GM13977 (cell line): ENCODE measurements around the gene FDXR.
A peak's percentile ranks its signal among the peaks of the same experiment; 100 is the strongest.

Experiments
- DNase-seq: peaks from one replicate; pipeline ENCODE4 v3.0.0; 2012; ENCODE audit warnings: low spot score
- in situ Hi-C: fragments of 300-500 bp; cut with MboI; formaldehyde crosslinking; loops from one replicate; pipeline ENCODE4 v1.12.0; 2022; ENCODE audit warnings: low sequenced_read_pairs, low pct_unique_long_range_greater_than_20kb, mixed read lengths, inconsistent platforms; ENCODE audit not compliant: unreplicated experiment
- TF ChIP-seq, protein P1 (sequence below): IDR thresholded peaks from 2 replicates; pipeline ENCODE4 v1.5.1; 2012; ENCODE audit warnings: mild to moderate bottlenecking, control low read depth; ENCODE audit not compliant: insufficient read depth; ENCODE audit errors: extremely low read depth, missing control alignments

FDXR gene

DNA sequence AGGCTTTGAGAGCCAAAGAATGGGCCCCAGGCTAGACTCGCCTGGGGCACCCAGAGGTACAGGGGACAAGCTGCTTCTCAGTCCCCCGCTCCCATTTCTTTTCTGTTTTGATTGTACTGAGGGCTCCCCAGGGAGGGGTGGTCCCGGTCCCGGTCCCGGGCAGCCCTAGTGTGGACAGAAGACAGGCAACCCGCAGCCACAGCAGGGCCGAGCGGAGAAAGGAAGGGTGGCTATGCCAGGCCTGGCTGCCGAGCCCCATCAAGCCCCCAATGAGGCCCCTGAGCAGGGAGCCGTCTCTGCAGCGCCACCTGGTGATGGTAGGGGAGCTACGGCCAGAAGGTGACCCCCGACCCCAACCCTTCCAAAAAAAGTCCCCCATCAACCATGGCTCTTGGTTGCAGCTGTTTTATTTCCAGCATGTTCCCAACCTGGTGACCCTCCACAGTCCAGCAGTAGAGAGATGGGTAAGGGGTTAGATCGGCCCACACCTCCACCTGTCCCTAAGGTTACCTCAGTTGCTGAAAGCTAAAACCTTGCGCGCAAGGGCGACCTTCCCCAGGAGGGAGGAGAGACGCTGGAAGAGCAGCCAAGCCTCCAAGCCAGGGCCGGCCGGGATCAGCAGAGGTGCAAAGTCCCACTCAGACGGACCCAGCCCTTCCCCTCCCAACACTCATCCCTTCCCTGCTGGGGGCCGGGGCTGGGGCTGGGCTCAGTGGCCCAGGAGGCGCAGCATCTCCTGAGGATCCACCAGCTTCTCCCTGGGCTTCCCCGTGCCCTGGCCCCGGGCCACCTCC lies 10.5 kb downstream of the FDXR start:
- in situ Hi-C loops = loop anchor here (10.0 kb wide), 1 partner anchor 118 kb away; the partner anchor contains the start of gene NHERF1
- peak; percentile 84 for DNase-seq
- TF ChIP-seq, protein P1, sequence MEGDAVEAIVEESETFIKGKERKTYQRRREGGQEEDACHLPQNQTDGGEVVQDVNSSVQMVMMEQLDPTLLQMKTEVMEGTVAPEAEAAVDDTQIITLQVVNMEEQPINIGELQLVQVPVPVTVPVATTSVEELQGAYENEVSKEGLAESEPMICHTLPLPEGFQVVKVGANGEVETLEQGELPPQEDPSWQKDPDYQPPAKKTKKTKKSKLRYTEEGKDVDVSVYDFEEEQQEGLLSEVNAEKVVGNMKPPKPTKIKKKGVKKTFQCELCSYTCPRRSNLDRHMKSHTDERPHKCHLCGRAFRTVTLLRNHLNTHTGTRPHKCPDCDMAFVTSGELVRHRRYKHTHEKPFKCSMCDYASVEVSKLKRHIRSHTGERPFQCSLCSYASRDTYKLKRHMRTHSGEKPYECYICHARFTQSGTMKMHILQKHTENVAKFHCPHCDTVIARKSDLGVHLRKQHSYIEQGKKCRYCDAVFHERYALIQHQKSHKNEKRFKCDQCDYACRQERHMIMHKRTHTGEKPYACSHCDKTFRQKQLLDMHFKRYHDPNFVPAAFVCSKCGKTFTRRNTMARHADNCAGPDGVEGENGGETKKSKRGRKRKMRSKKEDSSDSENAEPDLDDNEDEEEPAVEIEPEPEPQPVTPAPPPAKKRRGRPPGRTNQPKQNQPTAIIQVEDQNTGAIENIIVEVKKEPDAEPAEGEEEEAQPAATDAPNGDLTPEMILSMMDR = peak; percentile 74

DNA sequence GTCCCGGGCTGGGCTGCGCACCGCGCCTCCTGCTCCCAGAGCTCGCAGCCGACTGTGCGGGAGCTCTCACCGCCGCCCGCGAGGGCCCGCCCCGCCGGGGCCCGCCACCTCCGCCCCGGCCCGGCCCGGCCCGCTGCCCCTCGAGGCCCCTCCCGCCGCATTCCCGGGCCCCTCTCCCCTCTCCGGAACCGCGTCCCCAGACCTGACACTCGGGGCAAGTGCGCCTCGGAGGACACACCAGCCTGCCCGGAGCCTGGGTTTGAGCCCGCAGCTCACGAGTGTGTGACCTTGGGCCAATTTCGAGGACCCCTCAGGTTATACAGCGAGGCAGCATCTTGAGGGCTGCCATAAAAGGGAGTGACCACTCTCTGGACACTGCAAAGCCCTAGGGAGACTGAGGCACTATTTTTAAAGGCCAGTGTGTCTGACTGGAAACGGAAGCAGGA lies 11.1 kb downstream of the FDXR start:
- TF ChIP-seq, protein P1 = no peak
- no peak for DNase-seq
- in situ Hi-C loops = loop anchor here (10.0 kb wide), 1 partner anchor 117 kb away; the partner anchor contains the start of gene NHERF1

DNA sequence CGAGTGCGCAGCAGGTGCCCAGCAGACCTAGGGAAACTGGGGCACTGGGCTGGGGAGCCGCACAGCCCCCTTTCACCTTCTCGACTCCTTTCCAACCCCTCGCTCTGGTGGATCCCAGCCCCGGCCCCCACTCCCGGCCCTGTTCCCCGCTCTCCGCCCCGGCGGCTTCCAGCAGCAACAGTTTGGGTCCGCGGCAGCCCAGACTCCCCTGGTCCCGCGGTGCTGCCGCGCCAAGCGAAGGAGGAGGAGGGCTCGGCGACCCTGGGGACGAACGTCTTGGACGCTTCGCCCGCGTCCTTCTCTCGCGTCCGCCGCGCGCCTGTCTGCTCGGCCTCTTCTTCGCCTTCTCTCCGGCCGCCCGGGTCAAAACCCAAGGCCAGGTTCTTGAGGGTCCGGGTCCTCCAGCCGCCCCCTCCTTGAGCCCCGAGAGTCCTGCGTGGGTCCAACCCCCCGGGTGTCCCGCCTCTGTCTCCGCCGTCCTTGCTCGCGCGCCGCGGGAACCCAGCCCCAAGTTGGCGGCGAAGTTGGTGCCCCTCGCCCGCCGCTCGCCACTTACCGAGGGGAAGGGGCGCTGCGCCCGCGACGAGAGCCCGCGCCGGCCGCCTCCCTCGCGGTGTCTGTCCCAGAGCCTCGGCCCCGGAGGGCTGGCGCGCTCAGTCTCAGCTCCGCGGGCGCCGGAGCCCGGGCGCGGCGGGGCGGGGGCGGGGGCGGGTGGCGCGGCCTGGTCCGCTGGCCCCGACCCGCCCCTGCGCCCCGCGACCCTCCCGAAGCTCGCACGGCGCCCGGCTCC lies 11.7 kb downstream of the FDXR start:
- in situ Hi-C loops = loop anchor here (10.0 kb wide), 1 partner anchor 116 kb away; the partner anchor contains the start of gene NHERF1
- TF ChIP-seq, protein P1 = no peak
- DNase-seq = no peak

DNA sequence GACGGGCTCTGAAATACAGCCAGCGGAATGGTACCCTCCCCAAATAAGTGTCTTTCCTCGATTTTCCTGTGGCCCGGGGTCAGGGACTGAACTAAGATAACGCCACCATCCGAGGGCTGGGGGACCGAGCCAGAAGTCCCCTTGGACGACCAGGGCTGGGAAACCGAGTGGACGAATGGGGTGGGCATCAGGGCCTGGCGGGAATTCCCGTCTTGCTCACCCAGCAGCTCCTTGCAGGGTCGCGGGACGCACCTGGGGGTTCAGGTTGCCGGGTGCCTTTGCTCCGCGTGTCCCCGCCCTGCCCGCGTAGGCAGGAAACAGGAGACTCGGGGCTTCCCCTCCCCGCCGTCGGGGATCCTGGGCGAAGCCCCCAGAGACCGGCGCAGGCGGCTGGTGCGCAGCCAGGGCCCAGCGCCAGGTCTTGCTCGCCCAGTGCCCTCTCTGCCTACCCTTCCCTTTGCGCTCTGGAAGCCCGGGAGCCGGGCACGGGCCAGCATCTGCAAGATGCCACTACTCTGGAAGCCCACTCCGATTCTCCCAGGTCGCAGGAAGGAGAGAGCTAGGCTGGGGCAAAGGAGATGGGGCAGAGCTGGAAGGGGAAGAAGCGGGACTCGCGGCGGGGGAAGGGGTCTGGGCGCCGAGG lies 12.4 kb downstream of the FDXR start:
- TF ChIP-seq, protein P1 = no peak
- in situ Hi-C loops = loop anchor here (10.0 kb wide), 1 partner anchor 116 kb away; the partner anchor contains the start of gene NHERF1
- peak; percentile 62 for DNase-seq

DNA sequence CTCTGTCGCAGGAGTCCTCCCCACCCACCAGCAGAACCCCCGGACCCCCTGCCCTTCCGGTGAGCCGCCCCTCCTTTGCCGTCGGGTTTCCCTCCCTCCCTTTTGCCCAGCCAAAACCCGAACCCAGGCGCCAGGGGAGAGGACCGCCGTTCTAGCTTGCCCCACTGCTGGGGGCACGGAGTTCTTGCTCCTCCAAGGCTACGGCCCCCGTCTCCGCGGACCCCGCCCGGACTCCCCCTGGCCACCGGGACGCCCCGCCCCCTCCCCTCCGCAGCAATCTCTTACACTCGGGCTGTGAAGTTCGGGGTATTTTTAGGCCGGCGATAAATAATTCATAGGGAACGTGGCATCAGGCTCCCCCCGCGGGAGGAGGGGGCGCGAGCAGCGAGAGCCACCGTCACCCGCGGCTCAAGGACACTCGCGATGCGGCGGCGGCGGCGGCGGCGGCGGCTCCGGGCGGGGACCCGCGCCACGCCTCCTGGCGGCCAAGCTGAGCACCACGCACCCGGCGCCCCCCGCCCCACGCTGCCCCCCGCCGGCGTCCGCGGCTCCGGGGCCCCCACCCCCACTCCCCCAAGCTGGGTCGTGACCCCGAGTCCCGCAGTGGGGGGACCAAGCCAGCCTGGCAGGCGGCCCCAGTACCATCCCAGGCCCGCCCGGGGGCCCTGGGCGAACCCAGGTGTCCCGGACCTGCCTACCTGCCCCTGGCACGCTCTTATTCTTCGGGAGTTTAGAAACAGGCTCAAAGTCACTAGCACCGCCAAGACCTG lies 13.2 kb downstream of the FDXR start, which contains the start of gene GRIN2C:
GRIN2C (minus strand) TSS at position 427 of the 770 bp plus-strand sequence. CDS start 4,793 bp downstream, outside the sequence.
- in situ Hi-C loops = loop anchor here (10.0 kb wide), 1 partner anchor 115 kb away; the partner anchor contains the start of gene NHERF1
- TF ChIP-seq, protein P1 = peak; percentile 55
- DNase-seq = peak; percentile 79
